KBM-7 (cell line): ENCODE results near the gene SAMD14.
A peak's percentile ranks its signal among the peaks of the same experiment; 100 is the strongest.

Source experiments
- DNase-seq: peaks from one replicate; pipeline ENCODE4 v3.0.0-alpha.2; 2015
- in situ Hi-C: fragments of 300-500 bp; cut with MboI; formaldehyde crosslinking; loops from 2 replicates; pipeline ENCODE4 v1.14.3; 2020; ENCODE audit warnings: low sequenced_read_pairs, low pct_unique_long_range_greater_than_20kb, mixed read lengths

Gene SAMD14

DNA sequence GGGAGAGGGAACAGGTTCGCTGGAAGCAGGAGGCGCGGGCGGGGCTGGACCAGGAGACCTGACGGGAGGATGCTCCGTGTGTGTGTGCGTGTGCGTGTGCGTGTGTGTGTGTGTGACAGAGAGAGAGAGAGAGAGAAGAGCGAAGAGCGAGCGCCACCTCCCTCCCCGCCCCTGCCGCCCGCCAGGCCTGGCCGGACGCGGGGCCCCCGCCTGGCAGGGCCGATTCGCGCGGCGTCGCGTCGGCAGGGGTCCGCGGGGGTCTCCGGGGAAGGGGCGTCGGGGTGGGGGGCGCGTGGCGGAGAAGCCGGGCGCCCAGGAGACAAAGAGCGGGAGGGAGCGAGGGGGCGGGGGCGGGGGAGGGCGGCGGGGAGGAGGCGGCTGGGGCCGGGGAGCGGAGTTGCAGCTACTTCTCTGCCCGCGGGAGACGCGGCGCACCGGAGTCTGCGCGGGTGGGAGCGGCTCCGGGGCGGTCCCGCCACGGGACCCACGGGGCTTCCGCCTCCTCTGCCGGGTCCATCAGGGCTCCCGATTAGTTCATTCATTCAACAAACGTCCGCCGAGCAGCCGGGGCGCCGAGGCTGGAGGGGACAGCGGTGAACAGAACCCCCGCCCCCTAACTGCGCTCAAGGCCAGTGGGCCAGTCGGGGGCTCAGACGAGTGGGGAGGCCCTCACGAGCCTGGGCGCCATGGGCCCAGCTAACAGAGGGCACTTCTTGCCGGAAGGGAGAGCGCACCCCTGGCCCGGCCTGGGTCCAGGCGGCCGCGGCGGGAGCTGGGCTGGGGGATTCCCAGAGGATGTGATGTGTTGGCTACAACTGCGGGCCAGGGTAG lies at the start of gene SAMD14:
SAMD14 (minus strand) TSS at position 433 of the 831 bp plus-strand sequence. CDS start 5,201 bp downstream, outside the sequence.
- no peak for DNase-seq
- in situ Hi-C loops: no loop called here

DNA sequence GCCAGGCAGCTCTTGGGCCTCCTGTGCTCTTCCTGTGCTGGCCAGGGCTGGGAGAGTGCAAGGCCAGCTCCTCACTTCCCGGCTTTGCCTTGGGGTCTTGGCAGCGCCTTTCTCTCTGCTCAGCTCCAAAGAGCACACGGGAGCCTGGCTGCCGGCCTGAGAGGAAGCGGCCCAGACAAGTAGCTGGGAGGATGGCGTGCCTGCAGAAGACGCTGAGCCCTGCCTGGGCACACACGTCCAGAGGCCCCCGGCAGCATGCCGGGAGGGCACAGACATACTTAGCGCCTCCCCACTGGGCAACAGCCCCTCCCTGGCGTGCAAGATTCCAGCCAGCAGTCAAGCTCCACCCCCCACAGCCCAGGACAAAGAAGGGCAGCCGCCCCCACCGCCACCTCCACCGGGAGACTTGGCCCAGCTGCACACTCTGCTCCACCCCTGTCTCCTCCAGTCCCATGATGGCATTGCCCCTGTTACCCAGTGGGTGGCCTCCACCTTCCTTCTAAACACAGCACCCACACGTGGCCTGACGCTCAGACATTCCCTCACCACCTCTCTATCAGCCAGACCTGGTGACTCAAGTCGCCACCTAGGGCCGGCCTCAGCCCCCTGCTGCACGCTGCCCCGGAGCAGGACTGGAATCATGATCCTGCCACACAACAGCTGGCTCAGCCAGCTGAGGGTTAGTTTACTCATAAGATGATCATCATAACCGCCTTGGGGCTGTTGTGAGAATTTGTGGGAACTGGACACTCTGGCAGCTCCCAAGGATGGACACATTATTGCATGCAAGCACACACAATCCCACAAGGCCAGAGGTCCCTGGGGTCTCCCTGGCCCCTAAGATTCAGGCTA lies 48.2 kb upstream of the SAMD14 start:
- DNase-seq: peak; percentile 73
- in situ Hi-C loops: no loop called here

DNA sequence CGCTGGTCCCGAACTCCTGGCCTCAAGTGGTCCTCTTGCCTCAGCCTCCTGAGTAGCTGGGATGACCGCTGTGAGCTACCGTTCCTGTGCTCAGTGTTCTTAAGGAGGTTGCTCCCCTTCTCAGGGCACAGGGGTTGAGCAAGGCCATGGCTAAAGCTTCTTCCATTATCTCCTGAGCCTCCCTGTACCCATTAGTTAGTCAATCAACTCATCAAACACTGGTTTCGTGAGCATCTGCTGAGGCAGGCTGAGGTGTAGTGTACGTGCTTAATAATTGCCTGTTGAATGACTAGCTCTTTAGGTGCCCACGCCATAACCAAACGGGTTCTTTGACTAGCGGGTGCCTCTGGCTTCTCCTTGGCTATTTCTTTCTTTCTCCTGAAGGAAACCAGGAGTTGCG lies 47.5 kb upstream of the SAMD14 start:
- no peak for DNase-seq

DNA sequence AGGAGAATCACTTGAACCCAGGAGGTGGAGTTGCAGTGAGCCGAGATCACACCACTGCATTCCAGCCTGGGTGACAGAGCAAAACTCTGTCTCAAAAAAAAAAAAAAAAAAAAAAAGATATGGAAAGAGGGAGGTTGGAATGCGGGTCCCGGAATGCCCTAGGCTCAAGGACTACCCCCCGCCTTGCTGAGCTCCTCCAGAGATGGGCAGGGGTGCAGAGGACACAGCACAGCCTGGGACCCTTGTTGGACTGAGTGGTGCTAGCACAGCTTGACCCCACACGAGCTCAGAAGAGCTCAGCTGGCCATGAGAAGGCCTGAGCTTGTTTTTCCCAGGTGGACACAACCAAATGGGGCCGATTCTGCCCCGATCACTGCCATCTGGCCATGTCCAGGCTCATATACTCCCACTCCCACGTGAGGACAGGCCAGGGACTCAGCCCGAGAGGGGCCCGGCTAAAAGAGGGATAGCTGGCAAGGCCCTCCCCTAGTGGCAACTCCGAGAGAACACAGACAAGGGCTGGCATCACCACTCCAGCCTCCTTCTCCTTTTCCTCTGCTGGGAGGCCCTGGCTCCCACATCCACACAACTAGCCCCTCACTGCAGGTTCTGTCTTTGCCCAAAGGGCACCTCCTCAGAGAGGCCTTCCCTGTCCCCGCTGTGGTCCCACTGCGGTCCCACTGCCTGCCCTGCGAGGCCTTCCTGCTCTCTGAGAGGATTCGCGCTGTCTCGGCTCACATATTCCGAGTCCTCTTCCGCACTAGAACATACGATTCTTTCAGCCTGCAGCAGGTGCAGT lies 46.8 kb upstream of the SAMD14 start:
- in situ Hi-C loops: no loop called here
- DNase-seq: no peak

More for the DNA sequence above, 47.5 kb upstream of the SAMD14 start:
- in situ Hi-C loops: no loop called here

DNA sequence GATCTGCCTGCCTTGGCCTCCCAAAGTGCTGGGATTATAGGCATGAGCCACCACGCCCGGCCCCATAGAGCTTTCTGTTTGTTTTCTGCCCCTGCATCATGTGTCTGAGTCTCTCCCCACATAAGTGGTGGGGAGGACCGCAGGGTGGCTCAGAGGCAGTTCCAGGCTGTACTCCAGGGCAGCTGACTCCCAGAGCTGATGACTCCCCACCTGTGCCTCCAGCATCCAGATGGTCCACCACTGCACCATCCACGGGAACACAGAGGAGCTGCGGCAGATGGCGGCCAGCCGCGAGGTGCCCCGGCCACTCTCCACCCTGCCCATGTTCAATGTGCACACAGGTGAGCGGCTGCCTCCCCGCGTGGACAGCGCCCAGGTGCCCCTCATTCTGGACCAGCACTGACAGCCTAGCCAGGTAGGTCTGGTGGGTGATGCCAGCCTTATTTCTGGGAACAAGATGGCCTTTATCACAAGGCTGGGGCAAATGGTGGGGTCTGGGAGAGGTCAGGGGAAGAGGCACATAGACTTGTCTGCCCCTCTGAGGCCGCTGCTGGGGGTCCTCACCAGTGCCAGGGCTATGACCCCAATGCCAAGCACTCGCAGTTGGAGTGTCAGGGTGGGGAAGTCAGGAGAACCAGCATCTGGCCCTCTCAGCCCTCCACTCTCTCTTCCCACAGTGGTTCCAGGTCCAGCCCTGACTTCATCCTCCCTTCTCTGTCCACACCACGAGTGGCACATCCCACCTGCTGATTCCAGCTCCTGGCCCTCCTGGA lies 45.3 kb upstream of the SAMD14 start:
- in situ Hi-C loops: no loop called here
- DNase-seq: no peak

DNA sequence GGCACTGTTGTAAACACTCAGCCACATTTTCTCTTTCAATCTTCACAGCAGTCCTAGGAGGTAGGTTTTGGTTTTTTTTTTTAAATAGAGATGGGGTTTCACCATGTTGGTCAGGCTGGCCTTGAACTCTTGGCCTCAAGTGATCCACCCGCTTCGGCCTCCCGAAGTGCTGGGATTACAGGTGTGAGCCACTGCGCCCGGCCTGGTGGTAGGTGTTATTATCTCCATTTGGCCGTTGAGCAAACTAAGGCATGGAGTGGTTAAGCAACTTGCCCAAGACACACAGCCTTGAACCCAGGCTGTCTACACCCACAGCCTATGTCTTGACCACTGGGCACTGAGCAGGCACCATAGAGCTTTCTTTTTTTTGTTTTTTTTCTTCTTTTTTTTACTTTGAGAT lies 44.5 kb upstream of the SAMD14 start:
- DNase-seq: no peak
- in situ Hi-C loops: no loop called here

DNA sequence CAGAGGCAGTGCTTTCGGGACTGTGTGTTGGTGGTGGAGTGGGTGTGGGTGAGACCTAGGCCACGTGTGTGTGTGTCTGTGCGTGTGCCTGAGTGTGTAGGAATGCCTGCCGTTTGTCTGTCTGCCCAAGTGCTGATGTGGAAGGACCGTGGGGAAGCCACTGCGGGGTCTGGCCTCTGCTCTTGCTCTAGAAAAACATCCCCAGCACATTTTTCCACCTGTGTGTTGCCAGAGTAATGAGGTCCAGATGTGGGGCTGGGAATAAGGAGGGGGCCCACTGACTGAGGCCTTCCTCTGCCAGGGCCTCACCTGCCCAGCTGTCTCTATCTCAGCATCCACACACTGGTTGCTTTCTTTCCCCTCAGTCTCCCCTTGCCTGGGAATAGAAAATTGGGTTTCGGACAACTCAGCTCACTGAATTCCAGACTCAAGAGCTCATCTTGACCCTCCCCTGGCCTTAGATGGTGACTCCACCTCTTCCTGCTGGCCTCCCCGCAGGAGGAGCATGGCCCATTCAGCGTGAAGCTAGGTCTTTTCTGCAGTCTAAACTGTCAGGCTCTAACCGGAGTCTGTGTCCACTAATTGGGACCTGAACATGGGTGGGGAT lies 43.5 kb upstream of the SAMD14 start:
- no peak for DNase-seq
- in situ Hi-C loops: no loop called here

DNA sequence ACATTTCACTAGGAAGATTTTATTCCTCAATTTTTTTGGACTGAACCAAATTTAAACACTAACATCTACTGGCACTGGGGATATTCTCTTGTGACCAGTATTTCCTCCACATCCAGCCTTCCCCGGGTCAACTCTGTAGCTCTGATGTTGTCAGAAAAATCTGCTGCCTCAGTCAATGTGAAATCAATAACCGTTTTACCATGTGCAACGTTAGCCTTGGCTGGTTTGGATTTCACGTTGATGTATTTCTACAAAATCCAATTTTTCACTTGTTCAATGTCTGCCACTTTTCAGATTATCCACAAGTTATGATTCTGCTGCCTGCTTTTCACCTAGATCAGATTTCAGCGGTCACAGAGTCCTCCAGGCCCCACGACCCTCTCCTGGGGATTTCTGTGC lies 43.0 kb upstream of the SAMD14 start:
- in situ Hi-C loops: no loop called here
- no peak for DNase-seq

DNA sequence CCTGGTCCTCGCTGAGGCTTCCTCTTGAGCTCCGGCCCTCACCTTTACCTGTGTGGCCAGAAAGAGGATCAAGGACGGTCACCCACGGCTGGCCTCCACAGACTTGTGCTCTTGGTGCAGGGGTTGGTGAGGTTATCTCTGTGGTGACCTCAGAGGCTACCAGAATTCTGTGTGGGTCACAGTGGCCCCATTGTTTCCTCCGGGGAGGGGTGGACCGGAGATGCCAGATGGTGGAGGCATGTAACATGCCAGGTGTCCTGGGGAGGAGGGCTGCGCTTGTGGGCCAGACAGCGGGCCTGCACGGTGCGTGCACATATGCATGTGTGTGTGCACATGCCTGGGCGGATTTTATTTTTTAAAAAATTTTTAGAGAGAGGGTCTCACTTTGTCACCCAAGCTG lies 42.2 kb upstream of the SAMD14 start:
- in situ Hi-C loops: no loop called here
- DNase-seq: no peak

DNA sequence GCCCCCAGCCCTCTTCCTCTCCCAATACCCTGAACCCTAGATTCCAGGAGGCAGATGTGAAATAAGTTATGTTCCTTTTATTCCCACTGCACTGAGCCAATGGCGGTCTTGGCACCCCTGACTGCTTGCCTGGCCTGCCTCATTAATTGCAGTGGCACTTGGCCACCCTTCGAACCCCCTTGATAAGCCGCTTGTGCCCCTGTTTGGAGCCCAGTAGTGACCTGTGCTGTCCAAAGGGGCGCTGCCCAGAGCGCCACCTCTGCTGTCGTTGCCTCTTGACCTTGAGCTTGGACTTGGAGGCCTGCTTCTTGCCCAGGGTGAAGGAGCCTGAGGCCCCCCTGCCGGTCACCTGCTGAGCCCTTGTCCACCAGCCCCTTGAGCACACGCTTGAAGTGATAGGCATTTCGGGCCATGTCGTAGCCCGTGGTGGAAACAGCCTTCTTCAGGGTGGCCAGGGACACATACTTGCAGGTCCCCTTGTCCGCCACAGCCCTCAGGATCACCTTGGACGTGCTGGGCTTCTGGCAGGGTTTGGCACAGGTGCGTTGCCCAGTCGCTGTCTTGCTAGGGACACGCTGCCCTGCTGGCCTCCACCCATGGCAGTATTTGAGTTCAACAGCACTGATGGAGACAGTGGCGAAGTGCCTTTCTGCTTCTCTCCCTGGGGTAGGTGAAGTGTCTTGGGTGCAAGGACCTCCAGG lies 41.6 kb upstream of the SAMD14 start:
- in situ Hi-C loops: no loop called here
- DNase-seq: no peak

DNA sequence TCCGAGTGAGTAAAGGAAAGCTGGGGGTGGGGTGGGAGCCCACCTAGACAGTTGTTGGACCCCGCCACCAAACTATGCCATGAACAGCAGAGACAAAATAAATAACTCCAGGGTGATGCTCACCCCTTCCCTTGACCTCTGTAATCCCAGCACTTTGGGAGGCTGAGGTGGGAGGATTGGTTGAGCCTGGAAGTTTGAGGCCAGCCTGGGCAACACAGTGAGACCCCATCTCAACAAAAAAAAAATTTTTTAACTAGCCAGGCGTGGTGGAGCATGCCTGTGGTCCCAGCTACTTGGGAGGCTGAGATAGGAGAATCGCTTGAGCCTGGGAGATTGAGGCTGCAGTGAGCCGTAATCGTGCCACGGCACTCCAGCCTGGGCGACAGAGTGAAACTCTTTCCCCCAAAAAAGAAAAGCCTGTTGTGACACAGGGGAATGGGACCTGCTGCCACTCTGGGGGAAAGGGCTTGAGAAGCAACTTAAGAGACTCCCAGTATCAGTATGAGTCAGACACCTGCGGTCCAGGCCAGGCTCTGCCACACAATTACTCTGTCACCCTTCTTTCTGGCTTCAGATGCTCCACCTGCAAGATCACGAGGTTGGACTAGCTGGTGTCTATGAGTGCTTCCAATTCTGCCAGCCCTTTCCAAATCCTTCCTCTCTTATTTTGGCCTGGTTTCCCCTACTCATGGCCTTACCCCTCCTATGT lies 40.9 kb upstream of the SAMD14 start:
- no peak for DNase-seq

DNA sequence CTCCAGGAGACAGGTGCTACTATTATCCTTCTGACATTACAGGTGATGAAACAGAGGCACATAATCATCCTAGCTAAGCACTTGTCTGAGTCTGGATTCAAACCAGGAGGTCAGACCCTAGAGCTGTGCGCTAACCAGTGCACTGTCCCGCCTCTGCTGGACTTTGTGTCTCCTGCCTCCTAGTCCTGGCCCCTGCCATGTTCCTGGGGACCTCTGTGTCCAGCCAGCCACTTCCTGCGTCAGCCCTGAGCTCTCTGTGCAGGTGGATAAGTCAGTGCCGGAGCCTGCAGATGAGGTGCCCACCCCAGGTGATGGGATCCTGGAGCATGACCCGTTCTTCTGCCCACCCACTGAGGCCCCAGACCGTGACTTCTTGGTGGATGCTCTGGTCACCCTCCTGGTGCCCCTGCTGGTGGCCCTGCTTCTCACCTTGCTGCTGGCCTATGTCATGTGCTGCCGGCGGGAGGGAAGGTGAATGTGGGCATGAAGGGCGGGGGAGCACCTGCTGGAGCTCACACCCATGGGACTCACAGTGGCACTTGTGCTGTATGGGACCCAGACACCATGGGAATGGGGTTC lies 40.0 kb upstream of the SAMD14 start:
- DNase-seq: no peak
- in situ Hi-C loops: loop anchor here (10.0 kb wide), 1 partner anchor 55 kb away; no protein-coding TSS in a partner anchor

More for the DNA sequence above, 40.9 kb upstream of the SAMD14 start:
- in situ Hi-C loops: no loop called here

DNA sequence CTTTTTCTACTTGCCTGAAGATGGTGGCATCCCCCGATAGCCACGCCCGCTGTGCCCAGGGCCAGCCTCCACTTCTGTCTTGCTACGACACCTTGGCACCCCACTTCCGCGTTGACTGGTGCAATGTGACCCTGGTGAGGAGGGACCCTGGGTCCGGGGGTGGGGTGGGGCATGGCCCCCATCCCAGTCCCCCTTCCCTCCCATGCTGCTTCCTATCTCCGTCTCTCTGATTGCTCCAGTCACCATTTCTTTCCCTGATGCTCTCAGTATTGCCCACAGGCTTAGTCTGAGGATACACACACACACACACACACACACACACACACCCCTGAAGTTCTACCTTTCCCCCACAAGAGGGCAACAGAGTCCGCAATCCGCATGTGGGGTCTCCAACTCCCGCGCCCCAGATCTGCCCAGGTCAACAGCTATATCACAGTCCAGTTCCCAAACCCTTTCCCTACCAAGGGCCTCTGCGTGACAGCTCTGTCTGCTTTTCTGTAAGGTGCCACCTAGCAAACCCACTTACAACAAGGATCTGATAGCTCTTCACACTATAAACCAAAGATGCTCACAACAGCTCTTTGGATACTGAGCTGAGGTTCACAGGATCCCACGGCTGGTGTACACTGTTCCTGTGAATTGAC lies 39.3 kb upstream of the SAMD14 start:
- in situ Hi-C loops: loop anchor here (10.0 kb wide), 1 partner anchor 54 kb away; no protein-coding TSS in a partner anchor
- peak; percentile 94 for DNase-seq

DNA sequence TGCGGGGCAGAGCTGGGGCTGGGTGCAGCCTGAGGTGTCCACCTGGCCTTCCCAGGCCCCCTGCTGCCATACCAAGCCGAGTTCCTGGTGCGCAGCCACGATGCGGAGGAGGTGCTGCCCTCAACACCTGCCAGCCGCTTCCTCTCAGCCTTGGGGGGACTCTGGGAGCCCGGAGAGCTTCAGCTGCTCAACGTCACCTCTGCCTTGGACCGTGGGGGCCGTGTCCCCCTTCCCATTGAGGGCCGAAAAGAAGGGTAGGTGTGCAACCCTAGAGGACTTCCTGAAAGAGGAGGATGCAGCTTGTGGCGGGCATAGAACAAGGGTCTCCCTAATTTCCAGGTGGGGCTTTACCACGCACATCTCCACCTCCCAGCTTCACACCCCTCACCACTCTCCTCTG lies 38.4 kb upstream of the SAMD14 start:
- no peak for DNase-seq
- in situ Hi-C loops: loop anchor here (10.0 kb wide), 1 partner anchor 54 kb away; no protein-coding TSS in a partner anchor

DNA sequence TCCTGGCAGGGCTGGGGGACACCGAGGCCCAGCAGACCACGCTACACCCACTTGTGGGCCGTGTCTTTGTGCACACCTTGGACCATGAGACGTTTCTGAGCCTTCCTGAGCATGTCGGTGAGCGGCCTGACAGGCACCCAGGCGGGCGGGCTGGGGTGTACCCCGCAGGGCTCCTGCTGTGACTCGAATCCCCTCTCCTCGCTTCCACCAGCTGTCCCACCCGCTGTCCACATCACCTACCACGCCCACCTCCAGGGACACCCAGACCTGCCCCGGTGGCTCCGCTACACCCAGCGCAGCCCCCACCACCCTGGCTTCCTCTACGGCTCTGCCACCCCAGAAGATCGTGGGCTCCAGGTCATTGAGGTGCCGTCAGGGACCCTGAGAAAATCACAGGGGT lies 37.4 kb upstream of the SAMD14 start:
- no peak for DNase-seq
- in situ Hi-C loops: loop anchor here (10.0 kb wide), 1 partner anchor 53 kb away; no protein-coding TSS in a partner anchor

DNA sequence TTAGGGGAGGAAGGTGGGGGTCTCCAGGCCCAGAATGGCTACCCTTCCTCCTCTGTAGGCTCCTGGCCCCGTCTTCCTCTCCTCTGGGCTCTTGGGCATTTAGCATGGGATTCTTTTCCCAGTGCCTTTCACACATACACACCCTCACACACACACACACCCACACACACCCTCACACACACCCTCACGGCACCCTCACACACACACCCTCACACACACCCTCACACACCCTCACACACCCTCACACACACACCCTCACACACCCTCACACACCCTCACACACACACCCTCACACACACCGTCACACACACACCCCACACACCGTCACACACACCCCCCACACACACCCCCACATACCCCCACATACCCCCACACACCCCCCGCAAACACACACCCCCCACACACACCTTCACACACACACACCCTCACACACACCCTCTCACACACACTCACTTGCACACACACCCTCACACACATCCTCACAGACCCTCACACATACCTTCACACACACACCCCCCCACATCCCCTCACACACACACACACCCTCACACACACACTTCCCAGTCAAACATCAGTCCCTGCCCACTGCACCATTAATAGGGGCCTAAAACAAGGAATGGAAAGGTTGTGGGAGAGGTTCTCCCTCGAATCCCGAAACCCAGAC lies 36.7 kb upstream of the SAMD14 start:
- DNase-seq: no peak
- in situ Hi-C loops: loop anchor here (10.0 kb wide), 1 partner anchor 52 kb away; no protein-coding TSS in a partner anchor
